ENCODE results near the gene DBH.

DNA sequence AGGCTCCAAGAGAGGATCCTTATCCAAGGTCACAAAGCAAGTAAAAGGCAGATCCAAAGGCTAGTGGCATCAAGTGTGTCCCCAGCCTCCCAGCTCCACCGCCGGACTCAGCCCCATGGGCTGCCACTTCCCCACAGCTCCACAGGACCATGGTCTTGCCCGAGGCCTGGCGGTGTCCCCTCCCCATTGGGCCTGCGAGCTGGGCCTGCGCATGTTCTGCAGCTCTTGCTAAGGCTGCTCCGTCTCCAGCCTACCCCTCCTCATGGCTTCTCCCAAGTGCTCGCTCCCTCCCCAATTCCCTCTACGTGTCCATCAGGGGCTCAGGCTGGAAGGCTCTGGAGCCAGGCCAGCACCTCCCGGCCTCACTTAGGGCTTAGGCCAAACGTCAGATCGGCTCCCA, 29.4 kb downstream of the DBH start:
- TF ChIP-seq POLR2AphosphoS5 (IDR thresholded peaks at IDR 0.05; ENCODE audit: borderline replicate concordance, low read depth, low read length) (no peak), EZH2 (IDR thresholded peaks at IDR 0.05) (no peak)

Data from SK-N-MC (cell line).